Measurements from ENCODE around the gene DLGAP4.

DLGAP4 gene

DNA sequence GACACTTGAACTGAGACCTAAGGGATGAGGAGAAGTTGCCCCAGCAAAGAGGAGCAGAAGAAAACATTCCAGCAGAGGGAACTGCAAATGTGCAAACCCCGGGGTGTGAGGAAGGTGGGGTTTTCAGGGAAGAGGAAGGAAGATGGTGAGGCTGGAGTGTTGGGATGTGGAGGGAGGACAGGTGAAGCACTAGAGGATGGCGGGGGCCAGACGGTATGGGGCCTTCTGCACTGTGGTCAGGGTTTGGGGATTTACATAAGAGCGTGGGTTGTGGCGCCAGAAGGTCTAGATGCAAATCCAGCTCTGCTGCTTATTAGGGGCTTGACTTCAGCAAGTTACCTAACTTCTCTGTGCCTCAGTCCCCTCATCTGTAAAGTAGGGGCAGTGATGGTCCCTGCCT lies 16.0 kb downstream of the DLGAP4 start:
- in situ Hi-C loops (cut with HindIII; ENCODE audit: low sequenced_read_pairs) = no loop called here
- TF ChIP-seq, protein P1, sequence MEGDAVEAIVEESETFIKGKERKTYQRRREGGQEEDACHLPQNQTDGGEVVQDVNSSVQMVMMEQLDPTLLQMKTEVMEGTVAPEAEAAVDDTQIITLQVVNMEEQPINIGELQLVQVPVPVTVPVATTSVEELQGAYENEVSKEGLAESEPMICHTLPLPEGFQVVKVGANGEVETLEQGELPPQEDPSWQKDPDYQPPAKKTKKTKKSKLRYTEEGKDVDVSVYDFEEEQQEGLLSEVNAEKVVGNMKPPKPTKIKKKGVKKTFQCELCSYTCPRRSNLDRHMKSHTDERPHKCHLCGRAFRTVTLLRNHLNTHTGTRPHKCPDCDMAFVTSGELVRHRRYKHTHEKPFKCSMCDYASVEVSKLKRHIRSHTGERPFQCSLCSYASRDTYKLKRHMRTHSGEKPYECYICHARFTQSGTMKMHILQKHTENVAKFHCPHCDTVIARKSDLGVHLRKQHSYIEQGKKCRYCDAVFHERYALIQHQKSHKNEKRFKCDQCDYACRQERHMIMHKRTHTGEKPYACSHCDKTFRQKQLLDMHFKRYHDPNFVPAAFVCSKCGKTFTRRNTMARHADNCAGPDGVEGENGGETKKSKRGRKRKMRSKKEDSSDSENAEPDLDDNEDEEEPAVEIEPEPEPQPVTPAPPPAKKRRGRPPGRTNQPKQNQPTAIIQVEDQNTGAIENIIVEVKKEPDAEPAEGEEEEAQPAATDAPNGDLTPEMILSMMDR (IDR thresholded peaks at IDR 0.05; ENCODE audit: low read depth, low read length) = no peak
- no peak overlapping the region for H3K4me3 ChIP-seq (ENCODE audit: low read depth, low read length)
- no peak for DNase-seq (ENCODE audit: low read depth, low spot score)

DNA sequence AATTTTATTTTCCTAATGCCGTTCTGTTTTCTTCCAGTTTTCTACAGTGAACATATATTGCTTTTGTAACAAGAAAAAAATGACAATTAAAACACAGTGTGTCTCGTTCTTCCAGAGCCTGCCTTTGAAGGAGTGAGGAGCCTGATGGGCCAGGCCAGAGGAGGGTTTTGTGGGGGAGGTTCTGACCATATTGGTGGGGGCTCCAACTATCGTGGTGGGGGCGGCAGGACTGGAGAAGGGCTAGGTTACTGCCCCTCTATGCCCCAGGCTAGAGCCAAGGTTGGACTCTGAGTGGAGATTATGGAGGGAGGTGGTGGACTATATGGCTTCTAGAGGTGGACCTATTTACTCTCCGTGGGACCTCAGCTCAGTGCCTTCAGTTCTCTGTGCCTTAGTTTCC lies 24.0 kb downstream of the DLGAP4 start:
- in situ Hi-C loops (cut with HindIII; ENCODE audit: low sequenced_read_pairs) = no loop called here
- TF ChIP-seq, protein P1 (IDR thresholded peaks at IDR 0.05; ENCODE audit: low read depth, low read length) = no peak
- no peak for DNase-seq (ENCODE audit: low read depth, low spot score)
- H3K4me3 ChIP-seq (ENCODE audit: low read depth, low read length) = no peak overlapping the region

DNA sequence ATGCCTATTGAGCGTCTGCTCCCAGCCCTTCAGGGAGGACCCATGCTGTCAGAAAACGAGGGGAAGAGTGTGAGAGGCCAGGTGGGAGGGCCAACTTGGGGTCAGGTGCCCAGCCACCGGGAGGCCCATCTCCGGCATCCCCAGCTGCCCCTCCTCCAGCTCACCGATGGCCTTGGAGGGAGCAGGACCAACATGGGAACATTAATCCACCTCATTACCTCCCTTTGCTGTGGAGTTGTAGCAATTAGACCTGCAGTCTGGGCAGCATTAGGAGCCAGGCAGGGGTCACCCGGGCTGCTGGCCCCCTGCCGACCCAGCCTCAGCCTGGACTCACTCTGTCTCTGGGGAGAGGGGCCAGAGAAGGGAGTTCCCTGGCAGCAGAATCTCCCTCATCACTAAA lies 25.1 kb downstream of the DLGAP4 start:
- H3K4me3 ChIP-seq (ENCODE audit: low read depth, low read length) = no peak overlapping the region
- TF ChIP-seq, protein P1 (IDR thresholded peaks at IDR 0.05; ENCODE audit: low read depth, low read length) = no peak
- in situ Hi-C loops (cut with HindIII; ENCODE audit: low sequenced_read_pairs) = no loop called here
- no peak for DNase-seq (ENCODE audit: low read depth, low spot score)

DNA sequence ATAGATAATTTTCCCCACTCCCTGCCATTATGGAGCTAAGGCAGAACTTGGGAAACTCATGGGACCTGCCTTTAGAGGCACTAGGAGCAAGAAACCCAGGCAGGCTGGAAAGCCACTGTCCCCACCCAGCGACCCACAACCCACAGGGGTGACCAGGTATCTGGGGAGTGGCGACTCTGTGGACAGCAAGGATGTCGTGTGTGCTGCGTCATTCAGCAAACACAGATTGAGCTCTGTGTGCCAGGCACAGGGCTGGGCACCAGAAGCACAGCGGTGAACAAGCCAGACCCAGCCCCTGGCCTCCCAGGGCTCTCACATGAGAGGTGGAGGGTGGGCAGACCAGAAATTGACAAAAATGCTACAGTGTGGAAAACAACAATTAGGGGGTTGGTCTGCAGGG lies 27.7 kb downstream of the DLGAP4 start:
- DNase-seq (ENCODE audit: low read depth, low spot score) = no peak
- no peak overlapping the region for H3K4me3 ChIP-seq (ENCODE audit: low read depth, low read length)
- TF ChIP-seq, protein P1 (IDR thresholded peaks at IDR 0.05; ENCODE audit: low read depth, low read length) = no peak
- in situ Hi-C loops (cut with HindIII; ENCODE audit: low sequenced_read_pairs) = no loop called here

DNA sequence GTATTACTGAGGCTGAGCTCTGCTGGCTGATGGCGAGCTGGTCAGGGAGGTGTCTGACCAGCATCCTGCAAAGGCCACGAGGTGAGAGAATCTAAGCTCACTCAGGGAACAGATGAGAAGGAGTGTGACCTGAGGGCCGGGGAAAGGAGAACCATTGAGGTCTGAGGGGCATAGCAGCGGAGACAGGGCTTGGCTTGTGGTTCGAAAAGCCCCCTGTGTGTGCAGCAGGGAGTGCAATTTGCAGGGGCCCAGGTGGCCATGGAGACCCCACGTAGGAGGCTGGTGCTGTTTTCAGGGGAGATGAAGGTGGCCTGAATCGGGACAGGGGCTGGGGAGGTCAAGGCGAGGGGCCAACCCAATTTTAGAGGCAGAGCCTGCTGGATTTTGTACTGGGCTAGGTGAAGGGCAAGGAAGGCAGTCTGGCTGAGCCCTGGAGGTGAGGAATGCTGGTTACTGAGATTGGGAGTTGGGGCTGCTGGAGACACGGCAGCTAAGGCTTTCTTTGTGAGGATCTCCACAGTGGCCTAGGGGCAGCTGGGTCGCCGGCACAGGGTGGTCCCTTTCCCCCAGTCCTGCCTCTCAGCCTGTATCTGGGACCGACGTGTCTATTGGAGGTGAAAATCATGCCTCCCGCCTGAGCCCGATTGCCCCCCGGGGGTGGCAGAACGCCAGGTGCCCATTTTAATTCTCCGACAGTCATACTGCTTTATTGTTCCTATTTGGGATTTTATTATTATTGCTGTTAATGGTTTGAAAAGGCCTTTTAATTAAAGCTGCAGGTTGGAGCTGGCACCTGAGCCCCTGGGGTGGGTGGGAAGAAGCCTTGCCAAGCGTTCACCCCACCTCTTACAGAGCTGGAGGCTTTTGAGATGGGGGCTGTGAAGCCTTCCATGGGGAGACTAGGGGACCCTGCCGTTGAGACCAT lies 28.4 kb downstream of the DLGAP4 start:
- H3K4me3 ChIP-seq (ENCODE audit: low read depth, low read length) = no peak overlapping the region
- in situ Hi-C loops (cut with HindIII; ENCODE audit: low sequenced_read_pairs) = no loop called here
- no peak for DNase-seq (ENCODE audit: low read depth, low spot score)
- TF ChIP-seq, protein P1 (IDR thresholded peaks at IDR 0.05; ENCODE audit: low read depth, low read length) = no peak

DNA sequence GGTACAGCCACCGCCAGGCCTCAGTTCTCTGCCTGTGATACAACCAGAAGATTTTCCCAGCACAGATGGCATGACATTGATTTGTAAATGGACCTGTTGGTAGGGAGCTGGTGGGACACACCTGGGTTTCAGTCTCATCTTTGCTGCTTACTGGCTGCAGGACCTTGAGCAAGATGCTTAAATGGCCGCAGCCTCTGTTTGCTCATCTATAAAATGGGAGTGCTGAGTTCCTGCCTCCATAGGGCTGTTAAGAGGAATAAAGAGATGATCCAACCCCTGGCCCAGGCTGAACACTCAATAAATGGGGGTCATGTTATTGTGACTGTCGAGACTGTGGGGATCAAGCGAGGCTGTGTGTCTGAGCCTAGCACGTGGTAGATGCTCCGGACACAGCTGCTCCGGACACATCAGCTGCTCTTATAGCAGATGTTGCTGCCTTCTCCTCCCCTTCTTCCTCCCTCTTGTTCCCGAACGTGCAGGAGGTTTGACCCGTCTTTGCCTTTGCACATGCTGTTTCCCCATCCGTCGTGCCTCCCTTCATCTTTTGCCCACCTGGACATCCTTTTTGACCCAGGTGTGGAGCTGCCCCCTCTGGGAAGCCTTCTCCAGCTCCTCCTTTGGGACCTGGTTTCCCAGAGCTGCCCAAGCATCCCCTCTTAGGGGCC lies 29.2 kb downstream of the DLGAP4 start:
- no peak for DNase-seq (ENCODE audit: low read depth, low spot score)
- H3K4me3 ChIP-seq (ENCODE audit: low read depth, low read length) = no peak overlapping the region
- in situ Hi-C loops (cut with HindIII; ENCODE audit: low sequenced_read_pairs) = no loop called here
- TF ChIP-seq, protein P1 (IDR thresholded peaks at IDR 0.05; ENCODE audit: low read depth, low read length) = no peak

Data from astrocyte of the spinal cord (primary cell).